Suprapubic skin (tissue), 4 donors: ENCODE data around the gene GPR119. TPM values are rescaled to one million over a fixed set of nuclear protein-coding genes. Genes with fewer than 3 reads are reported as not detected.
"Not testable (repeated sequence)": the region's sequence is repeated elsewhere in the genome, so short reads cannot be mapped to it uniquely, and the experiment has no call there.

Source experiments
- DNase-seq, 2 donors: peaks; one replicate each; pipeline ENCODE4 v3.0.0-alpha.2; 2019; ENCODE audit warnings: low spot score in 2 of 2
- H3K27ac ChIP-seq: fragments of 200-600 bp; sonication (generic); one replicate; pipeline ENCODE4 v1.5.1; 2019
- H3K27me3 ChIP-seq: fragments of 200-600 bp; sonication (generic); one replicate; pipeline ENCODE4 v1.5.1; 2019
- H3K36me3 ChIP-seq: fragments of 200-600 bp; sonication (generic); one replicate; pipeline ENCODE4 v1.5.1; 2019
- H3K4me1 ChIP-seq: fragments of 200-600 bp; sonication (generic); one replicate; pipeline ENCODE4 v1.5.1; 2019
- H3K4me3 ChIP-seq: fragments of 200-600 bp; sonication (generic); one replicate; pipeline ENCODE4 v1.5.1; 2019; ENCODE audit warnings: mild to moderate bottlenecking
- H3K9me3 ChIP-seq: fragments of 200-600 bp; sonication (generic); one replicate; pipeline ENCODE4 v1.5.1; 2019
- CTCF ChIP-seq, 2 donors: fragments of 200-600 bp in 1 of 2; fragments of 450-650 bp in 1 of 2; sonication (generic) in 1 of 2; IDR thresholded peaks; one replicate each; pipeline ENCODE4 v1.5.1; 2016 to 2019; ENCODE audit warnings: antibody characterized with exemption in 2 of 2, mild to moderate bottlenecking in 1 of 2, moderate library complexity in 1 of 2
- EP300 ChIP-seq: sonication (generic); formaldehyde crosslinking; IDR thresholded peaks from one replicate; pipeline ENCODE4 v1.6.1; 2017; ENCODE audit warnings: antibody characterized with exemption
- POLR2A ChIP-seq, 2 donors: fragments of 450-650 bp; IDR thresholded peaks; one replicate each; pipeline ENCODE4 v1.6.1; 2017; ENCODE audit warnings: antibody characterized with exemption in 2 of 2, mild to moderate bottlenecking in 2 of 2, moderate library complexity in 2 of 2
- POLR2AphosphoS5 ChIP-seq, 3 donors: sonication (generic); formaldehyde crosslinking; IDR thresholded peaks; one replicate each; pipeline ENCODE4 v1.6.1; 2017; ENCODE audit warnings: antibody characterized with exemption in 3 of 3
- WGBS: methylation state at CpG from one replicate; pipeline ENCODE4 v1.1.5; 2018; 5-methylcytosine and 5-hydroxymethylcytosine counted together
- total RNA-seq, 4 donors: library from RNA; depleted of rRNA; stranded (reverse); fragments of >200 nt; gene quantifications; one replicate each; pipeline ENCODE4 v1.1.0, GENCODE V29; 2016

Gene GPR119
- total RNA-seq, 4 donors from 2014 or later, result not detected

DNA sequence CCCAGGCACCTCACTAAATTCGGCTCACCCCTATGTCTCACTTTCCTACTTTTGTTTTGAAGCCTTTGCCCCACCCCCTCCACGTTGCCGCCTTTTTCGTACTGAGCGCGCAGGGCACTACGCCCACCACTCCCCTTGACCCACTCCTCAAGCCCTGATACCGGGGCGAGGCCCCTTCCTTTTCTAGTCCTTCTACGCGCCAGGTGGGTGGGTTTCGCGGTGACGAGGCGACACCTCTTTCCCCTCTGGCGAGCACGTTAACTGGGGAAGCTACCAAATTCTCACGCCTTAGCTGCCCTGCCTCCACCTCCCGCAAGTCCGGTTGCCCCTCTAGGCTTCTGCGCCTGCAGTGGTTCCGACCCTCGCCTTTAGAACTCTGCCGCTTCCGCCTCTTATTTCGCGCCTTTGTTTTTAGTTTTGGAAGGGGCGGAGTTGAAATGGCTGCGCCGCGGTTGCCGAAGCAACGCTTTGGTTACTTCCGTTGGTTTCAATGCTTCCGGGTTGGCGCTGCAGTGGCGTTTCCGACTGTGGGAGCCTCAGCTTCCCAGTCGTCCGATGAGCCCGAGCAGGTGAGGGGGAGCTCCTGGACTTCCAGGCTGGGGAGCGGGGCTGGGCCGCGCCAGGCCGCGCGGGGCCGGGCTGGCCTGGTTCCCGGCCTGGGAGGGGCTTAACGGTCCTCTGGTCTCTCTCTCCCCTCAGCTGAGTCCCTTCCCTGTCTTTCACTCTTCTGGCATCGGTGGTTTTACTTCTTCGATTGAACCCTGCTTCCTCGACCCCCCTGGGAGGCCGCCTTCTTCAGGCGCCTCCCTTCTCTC is 45.9 kb downstream of the GPR119 start, which contains the start of gene SLC25A14:
Gene SLC25A14 (plus strand): TSS at position 512 of the 815 bp plus-strand sequence. CDS start 360 bp downstream, outside the sequence.
- Histone ChIP-seq H3K36me3 (no peaks in the 10 kb centered on the region), H3K27ac (peak within 1 kb of the TSS; percentile 41), H3K4me1 (peaks cover 4% of the 10 kb centered on the region), H3K9me3 (no peaks in the 10 kb centered on the region), H3K4me3 (peak within 1 kb of the TSS; percentile 73), H3K27me3 (no peaks in the 10 kb centered on the region)
- TF ChIP-seq POLR2AphosphoS5 (IDR thresholded peaks at IDR 0.05) (no peak), EP300 (no peak), POLR2A (IDR thresholded peaks at IDR 0.05) (no peak), CTCF (IDR thresholded peaks at IDR 0.05) (no peak)
- 43% methylated on average over 55 of the region's 55 CpGs for WGBS
- DNase-seq, result peak; percentile 71 to 80

- H3K27ac ChIP-seq, H3K36me3 ChIP-seq, H3K9me3 ChIP-seq, DNase-seq, H3K4me1 ChIP-seq, H3K27me3 ChIP-seq: not testable (repeated sequence)
- 67% methylated on average over 8 of the region's 8 CpGs for WGBS
- H3K4me3 ChIP-seq, result peak overlapping the region; percentile 73
These were observed 46.6 kb downstream of the GPR119 start for GRCh38 chrX:130338869-130339268.

- no peaks in the 10 kb centered on the region for H3K9me3 ChIP-seq
- H3K36me3 ChIP-seq, result no peaks in the 10 kb centered on the region
- H3K4me3 ChIP-seq, result no peak overlapping the region
- peaks cover 4% of the 10 kb centered on the region for H3K4me1 ChIP-seq
- H3K27ac ChIP-seq, result no peak overlapping the region
- DNase-seq, result no peak
- TF ChIP-seq CTCF (IDR thresholded peaks at IDR 0.05) (no peak), POLR2AphosphoS5 (IDR thresholded peaks at IDR 0.05) (no peak), POLR2A (IDR thresholded peaks at IDR 0.05) (no peak), EP300 (no peak)
- H3K27me3 ChIP-seq, result no peaks in the 10 kb centered on the region
- 74% methylated on average over 4 of the region's 4 CpGs for WGBS
These were observed 48.9 kb downstream of the GPR119 start for GRCh38 chrX:130336531-130336930.

Other genes starting within 250 kb of the GPR119 start
- 10 to 100 TPM in 1 of 4 donors, 1 to 10 TPM in 3; 7.6 to 11.9 (median 9.3) TPM for gene AIFM1, start 219.8 kb downstream of the GPR119 start, total RNA-seq
- not detected for gene RAB33A, start 213.7 kb downstream of the GPR119 start, total RNA-seq
- 1 to 10 TPM; 4.5 to 7.2 (median 6.1) TPM for gene ZNF280C, start 116.8 kb downstream of the GPR119 start, total RNA-seq
- 10 to 100 TPM; 11.1 to 45.8 (median 15.7) TPM for gene SLC25A14, start 45.8 kb downstream of the GPR119 start, total RNA-seq
- gene RBMX2, start 16.3 kb upstream of the GPR119 start, total RNA-seq, result 10 to 100 TPM; 11.3 to 22.5 (median 15.9) TPM